Measurements from ENCODE around the gene RINL. TPM values are rescaled to one million over a fixed set of nuclear protein-coding genes. Genes with fewer than 3 reads are reported as not detected.

Gene RINL
- total RNA-seq, 1 experiment from 2014 or later, result 14.5 TPM

GRCh38 chr19:38834590-38834989, 43.5 kb downstream of the RINL start:
- Mint-ChIP-seq H3K4me3 (no peak overlapping the region), H3K4me1 (peaks cover 14% of the 10 kb centered on the region), H3K36me3 (peaks cover 49% of the 10 kb centered on the region), H3K27me3 (ENCODE audit: low read depth) (no peaks in the 10 kb centered on the region), H3K27ac (peak overlapping the region; percentile 53), H3K9me3 (no peaks in the 10 kb centered on the region)
- TF ChIP-seq PRRX2 (CRISPR knock-in tag; IDR thresholded peaks at IDR 0.05) (no peak), PRDM15 (CRISPR knock-in tag; IDR thresholded peaks at IDR 0.05) (no peak), ZNF232 (CRISPR knock-in tag; IDR thresholded peaks at IDR 0.05) (no peak), NR3C1 (CRISPR knock-in tag; conservative IDR thresholded peaks at IDR 0.05; ENCODE audit: low read depth) (no peak), NFE2L1 (CRISPR knock-in tag; IDR thresholded peaks at IDR 0.05) (no peak), ERG (CRISPR knock-in tag; IDR thresholded peaks at IDR 0.05) (no peak)
- DNase-seq (ENCODE audit: low spot score), result no peak
- ATAC-seq, result no peak
- POLR2A ChIA-PET, result no interaction called here
- CTCF ChIA-PET, result interaction anchor here (1.6 kb wide), 2 partner anchors 35 to 42 kb away, joined by 3 to 4 read pairs; no protein-coding TSS in a partner anchor

- ChIA-PET CTCF (interaction anchor here (1.6 kb wide), 2 partner anchors 35 to 41 kb away, joined by 3 to 4 read pairs; no protein-coding TSS in a partner anchor), POLR2A (no interaction called here)
- H3K27ac Mint-ChIP-seq, result peak overlapping the region; percentile 54
- no peak overlapping the region for H3K4me3 Mint-ChIP-seq
- H3K9me3 Mint-ChIP-seq, result no peaks in the 10 kb centered on the region
- peaks cover 44% of the 10 kb centered on the region for H3K36me3 Mint-ChIP-seq
- ATAC-seq (no peak), DNase-seq (ENCODE audit: low spot score) (no peak)
- no peak for TF ChIP-seq ATF1 (CRISPR knock-in tag; IDR thresholded peaks at IDR 0.05)
- TF ChIP-seq ATF3 (CRISPR knock-in tag; conservative IDR thresholded peaks at IDR 0.05), result no peak
- TF ChIP-seq KAT7 (CRISPR knock-in tag; IDR thresholded peaks at IDR 0.05; ENCODE audit: borderline replicate concordance), result no peak
- TF ChIP-seq SOX15 (CRISPR knock-in tag; IDR thresholded peaks at IDR 0.05), result no peak
- H3K4me1 Mint-ChIP-seq, result peaks cover 14% of the 10 kb centered on the region
- no peaks in the 10 kb centered on the region for H3K27me3 Mint-ChIP-seq (ENCODE audit: low read depth)
These were observed 44.0 kb downstream of the RINL start for GRCh38 chr19:38834104-38834490.

- peak overlapping the region; percentile 74 for H3K27ac Mint-ChIP-seq
- no peaks in the 10 kb centered on the region for H3K27me3 Mint-ChIP-seq (ENCODE audit: low read depth)
- TF ChIP-seq ZMAT4 (CRISPR knock-in tag; IDR thresholded peaks at IDR 0.05), result no peak
- no peak for TF ChIP-seq ETV6 (CRISPR knock-in tag; IDR thresholded peaks at IDR 0.05)
- no peak for TF ChIP-seq ZNF121 (CRISPR knock-in tag; IDR thresholded peaks at IDR 0.05)
- no peak for TF ChIP-seq GTF2I (CRISPR knock-in tag; conservative IDR thresholded peaks at IDR 0.05)
- H3K4me1 Mint-ChIP-seq, result peaks cover 14% of the 10 kb centered on the region
- no peaks in the 10 kb centered on the region for H3K9me3 Mint-ChIP-seq
- ATAC-seq (no peak), DNase-seq (ENCODE audit: low spot score) (no peak)
- H3K36me3 Mint-ChIP-seq, result peaks cover 39% of the 10 kb centered on the region
- POLR2A ChIA-PET, result interaction anchor here (0.7 kb wide), 1 partner anchor 10 kb away, joined by 3 read pairs; no protein-coding TSS in a partner anchor
- H3K4me3 Mint-ChIP-seq, result no peak overlapping the region
- CTCF ChIA-PET, result interaction anchor here (1.4 to 3.1 kb wide), 3 partner anchors 32 to 64 kb away, joined by 3 to 27 read pairs (median 4); no protein-coding TSS in a partner anchor
These were observed 45.0 kb downstream of the RINL start for GRCh38 chr19:38833092-38833425.

GRCh38 chr19:38831142-38831605, 46.9 kb downstream of the RINL start:
- Mint-ChIP-seq H3K27me3 (ENCODE audit: low read depth) (no peaks in the 10 kb centered on the region; the same call in 1 of the 2 replicates), H3K27ac (peak overlapping the region; percentile 69), H3K36me3 (peaks cover 33% of the 10 kb centered on the region), H3K4me3 (peak overlapping the region; percentile 81), H3K9me3 (no peaks in the 10 kb centered on the region), H3K4me1 (peaks cover 24% of the 10 kb centered on the region)
- peak; percentile 33 for ATAC-seq
- DNase-seq (ENCODE audit: low spot score), result peak; percentile 43
- ChIA-PET POLR2A (interaction anchor here (1.1 to 1.6 kb wide), 3 partner anchors 10 to 21 kb away, joined by 3 to 8 read pairs (median 4); no protein-coding TSS in a partner anchor), CTCF (interaction anchor here (1.0 to 3.1 kb wide), 6 partner anchors 38 to 378 kb away, joined by 3 to 27 read pairs (median 4); partner anchors contain the start of genes MRPS12 and SARS2)
- TF ChIP-seq FOXP4 (CRISPR knock-in tag; IDR thresholded peaks at IDR 0.05) (peak; percentile 54; the same call in 1 of the 2 replicates), ZNF396 (CRISPR knock-in tag; IDR thresholded peaks at IDR 0.05; ENCODE audit: borderline replicate concordance) (no peak)

Data from WTC11 (cell line).